Neuronal stem cell (in vitro differentiated cells): ENCODE measurements around the gene TRMT112.

ENCODE experiments used
- DNase-seq: peaks from one replicate; pipeline ENCODE4 v3.0.0-alpha.2; 2013; ENCODE audit warnings: low spot score
- H2AFZ ChIP-seq: one replicate; pipeline ENCODE4 v1.6.1; 2013; ENCODE audit warnings: mild to moderate bottlenecking, low read length, inconsistent platforms
- H2AK5ac ChIP-seq: 2 replicates; pipeline ENCODE4 v1.6.1; 2013; ENCODE audit warnings: low read depth, mild to moderate bottlenecking, inconsistent platforms, low read length, moderate library complexity, mixed read lengths
- H2BK120ac ChIP-seq: 2 replicates; pipeline ENCODE4 v1.6.1; 2013; ENCODE audit warnings: low read depth, mild to moderate bottlenecking, inconsistent platforms, low read length, moderate library complexity, mixed read lengths
- H2BK12ac ChIP-seq: one replicate; pipeline ENCODE4 v1.6.1; 2013; ENCODE audit warnings: low read length, inconsistent platforms
- H2BK15ac ChIP-seq: 2 replicates; pipeline ENCODE4 v1.6.1; 2013; ENCODE audit warnings: mild to moderate bottlenecking, low read length, inconsistent platforms, mixed read lengths
- H2BK5ac ChIP-seq: one replicate; pipeline ENCODE4 v1.6.1; 2013; ENCODE audit warnings: inconsistent platforms, mild to moderate bottlenecking, low read length, moderate library complexity
- H3K14ac ChIP-seq: one replicate; pipeline ENCODE4 v1.6.1; 2013; ENCODE audit warnings: low read length, inconsistent platforms
- H3K18ac ChIP-seq: 2 replicates; pipeline ENCODE4 v1.6.1; 2013; ENCODE audit warnings: low read length, inconsistent platforms
- H3K23ac ChIP-seq: 2 replicates; pipeline ENCODE4 v1.6.1; 2013; ENCODE audit warnings: low read depth, mild to moderate bottlenecking, mixed read lengths, low read length, inconsistent platforms; ENCODE audit not compliant: poor library complexity
- H3K27ac ChIP-seq: replicated peaks from 3 replicates; pipeline ENCODE4 v1.5.1; 2013; ENCODE audit warnings: low read length, inconsistent platforms
- H3K27me3 ChIP-seq, 3 experiments: 2 replicates each; pipeline ENCODE4 v1.6.1; 2013; ENCODE audit warnings: low read length in 3 of 3, mild to moderate bottlenecking in 2 of 3, inconsistent platforms in 1 of 3, low read depth in 1 of 3, mixed read lengths in 1 of 3, moderate library complexity in 1 of 3; ENCODE audit not compliant: control insufficient read depth in 3 of 3, insufficient read depth in 3 of 3
- H3K36me3 ChIP-seq, 2 donors: replicated peaks in 1 of 2; 2 replicates each; pipeline ENCODE4 v1.6.1; 2013; ENCODE audit warnings: low read length in 2 of 2; ENCODE audit not compliant: control insufficient read depth in 2 of 2, insufficient read depth in 2 of 2
- H3K4ac ChIP-seq: 2 replicates; pipeline ENCODE4 v1.6.1; 2013; ENCODE audit warnings: inconsistent platforms, mild to moderate bottlenecking, low read length, moderate library complexity
- H3K4me1 ChIP-seq, 2 donors: 1 replicate in 1 of 2; 2 replicates in 1 of 2; pipeline ENCODE4 v1.6.1; 2013; ENCODE audit warnings: low read length in 2 of 2, low read depth in 1 of 2; ENCODE audit not compliant: control insufficient read depth in 2 of 2, insufficient read depth in 1 of 2
- H3K4me2 ChIP-seq: one replicate; pipeline ENCODE4 v1.6.1; 2013; ENCODE audit warnings: mild to moderate bottlenecking, low read length, inconsistent platforms; ENCODE audit not compliant: insufficient read depth, poor library complexity, severe bottlenecking
- H3K4me3 ChIP-seq, 2 donors: 2 replicates each; pipeline ENCODE4 v1.5.1; 2013; ENCODE audit warnings: low read length in 2 of 2, mild to moderate bottlenecking in 2 of 2, inconsistent platforms in 1 of 2, moderate library complexity in 1 of 2
- H3K79me1 ChIP-seq: one replicate; pipeline ENCODE4 v1.6.1; 2013; ENCODE audit warnings: low read depth, mild to moderate bottlenecking, inconsistent platforms, low read length, moderate library complexity
- H3K9ac ChIP-seq: one replicate; pipeline ENCODE4 v1.6.1; 2013; ENCODE audit warnings: mild to moderate bottlenecking, low read depth, low read length, inconsistent platforms; ENCODE audit not compliant: poor library complexity
- H3K9me3 ChIP-seq, 2 donors: replicated peaks in 1 of 2; 2 replicates each; pipeline versions ENCODE3 to v1.6.1; 2013; ENCODE audit warnings: low read length in 2 of 2, mild to moderate bottlenecking in 2 of 2, inconsistent platforms in 1 of 2, low read depth in 1 of 2, mixed read lengths in 1 of 2, moderate library complexity in 1 of 2; ENCODE audit not compliant: control insufficient read depth in 2 of 2, insufficient read depth in 1 of 2
- H4K8ac ChIP-seq: one replicate; pipeline ENCODE4 v1.6.1; 2013; ENCODE audit warnings: low read depth, mild to moderate bottlenecking, inconsistent platforms, low read length, moderate library complexity
- H4K91ac ChIP-seq: one replicate; pipeline ENCODE4 v1.6.1; 2013; ENCODE audit warnings: low read length, low read depth, mild to moderate bottlenecking, inconsistent platforms; ENCODE audit not compliant: poor library complexity
- WGBS, 2 donors: extraction: QIAGEN DNeasy Blood & Tissue Kit; methylation state at CpG; one replicate each; pipeline ENCODE4 v1.1.7; 2013; ENCODE audit warnings: missing lambda C conversion rate in 2 of 2, mixed read lengths in 1 of 2; ENCODE audit not compliant: insufficient read length in 2 of 2, insufficient replicate concordance in 1 of 2; ENCODE audit errors: extremely low coverage in 2 of 2; 5-methylcytosine and 5-hydroxymethylcytosine counted together

The TRMT112 gene

GRCh38 chr11:64287676-64288352 is 29.5 kb downstream of the TRMT112 start:
- Histone ChIP-seq H3K4me3 (no peak overlapping the region), H3K27me3 (peaks cover 24 to 37% (median 36%) of the 10 kb centered on the region in 3 experiments), H3K18ac (no peak overlapping the region), H3K14ac (peak overlapping the region; percentile 89), H4K8ac (no peak overlapping the region), H3K9me3 (no peaks in the 10 kb centered on the region), H4K91ac (no peak overlapping the region), H2AFZ (no peak overlapping the region), H2BK5ac (no peak overlapping the region), H3K4me2 (no peak overlapping the region), H3K4me1 (peaks cover 9 to 10% of the 10 kb centered on the region in 2 donors), H2BK12ac (peak overlapping the region; percentile 90), H3K27ac (no peak overlapping the region), H2BK15ac (no peak overlapping the region), H2BK120ac (peak overlapping the region; percentile 81), H3K36me3 (peaks cover 0 to 5% of the 10 kb centered on the region in 2 donors), H3K23ac (peak overlapping the region; percentile 34), H2AK5ac (peak overlapping the region; percentile 84), H3K9ac (peak overlapping the region; percentile 44), H3K4ac (no peak overlapping the region), H3K79me1 (peaks cover 4% of the 10 kb centered on the region)
- no peak for DNase-seq
- no CpG with 5 or more reads among the region's 33 CpGs for WGBS, 2 donors

GRCh38 chr11:64286801-64287159 is 30.6 kb downstream of the TRMT112 start:
- no CpG with 5 or more reads among the region's 9 CpGs for WGBS, 2 donors
- H2BK120ac ChIP-seq, result no peak overlapping the region
- H3K4me1 ChIP-seq, result peaks cover 5 to 9% of the 10 kb centered on the region in 2 donors
- H4K91ac ChIP-seq, result no peak overlapping the region
- H3K9me3 ChIP-seq, result no peaks in the 10 kb centered on the region
- H2AK5ac ChIP-seq, result peak overlapping the region; percentile 98
- H3K27ac ChIP-seq, result no peak overlapping the region
- DNase-seq, result no peak
- H3K9ac ChIP-seq, result peak overlapping the region; percentile 75
- peaks cover 2 to 12% of the 10 kb centered on the region in 2 donors for H3K36me3 ChIP-seq
- H3K4me3 ChIP-seq, result no peak overlapping the region
- no peak overlapping the region for H2AFZ ChIP-seq
- no peak overlapping the region for H3K4ac ChIP-seq
- H3K14ac ChIP-seq, result peak overlapping the region; percentile 17
- H3K23ac ChIP-seq, result no peak overlapping the region
- no peak overlapping the region for H2BK5ac ChIP-seq
- peaks cover 6% of the 10 kb centered on the region for H3K79me1 ChIP-seq
- peak overlapping the region; percentile 18 for H3K4me2 ChIP-seq
- no peak overlapping the region for H4K8ac ChIP-seq
- H2BK15ac ChIP-seq, result peak overlapping the region; percentile 37
- H3K27me3 ChIP-seq, result peaks cover 14 to 26% (median 25%) of the 10 kb centered on the region in 3 experiments
- H3K18ac ChIP-seq, result no peak overlapping the region
- no peak overlapping the region for H2BK12ac ChIP-seq

- peaks cover 2 to 16% of the 10 kb centered on the region in 2 donors for H3K36me3 ChIP-seq
- WGBS, 2 donors, result no CpG with 5 or more reads among the region's 40 CpGs
Observed at GRCh38 chr11:64285885-64286800, 31.2 kb downstream of the TRMT112 start.

More at GRCh38 chr11:64285885-64286800, 31.2 kb downstream of the TRMT112 start:
- Histone ChIP-seq H3K79me1 (peaks cover 6% of the 10 kb centered on the region), H3K27me3 (peaks cover 8 to 20% (median 19%) of the 10 kb centered on the region in 3 experiments), H2BK5ac (no peak overlapping the region), H2BK120ac (no peak overlapping the region), H3K14ac (peak overlapping the region; percentile 17), H2BK12ac (no peak overlapping the region), H3K9me3 (no peaks in the 10 kb centered on the region), H4K8ac (peak overlapping the region; percentile 48), H4K91ac (no peak overlapping the region), H3K4ac (no peak overlapping the region), H2BK15ac (peak overlapping the region; percentile 37), H3K4me2 (peak overlapping the region; percentile 81), H2AK5ac (peak overlapping the region; percentile 98), H2AFZ (peak overlapping the region; percentile 99), H3K18ac (peak overlapping the region; percentile 84), H3K4me1 (peaks cover 3 to 9% of the 10 kb centered on the region in 2 donors), H3K27ac (no peak overlapping the region), H3K4me3 (peak overlapping the region; percentile 68 to 91), H3K9ac (peak overlapping the region; percentile 75), H3K23ac (peak overlapping the region; percentile 73)
- DNase-seq, result no peak
